Mucosa of descending colon (tissue), 3 donors: ENCODE measurements around the gene LETMD1. TPM values are rescaled to one million over a fixed set of nuclear protein-coding genes. Genes with fewer than 3 reads are reported as not detected.

Experiments used
- ATAC-seq: fragments of 200-7000 bp; cut with Tn5 transposase; one replicate; pipeline ENCODE4 v1.9.1; 2020; ENCODE audit warnings: mild to moderate bottlenecking, moderate library complexity
- DNase-seq, 3 donors: peaks; one replicate each; pipeline ENCODE4 v3.0.0-alpha.2; 2020
- H3K36me3 ChIP-seq: fragments of 200-600 bp; one replicate; pipeline ENCODE4 v1.8.0; 2021; ENCODE audit warnings: low read depth, mild to moderate bottlenecking
- H3K4me1 ChIP-seq: fragments of 200-600 bp; one replicate; pipeline ENCODE4 v1.8.0; 2021; ENCODE audit warnings: low read depth, mild to moderate bottlenecking
- H3K4me3 ChIP-seq: fragments of 200-600 bp; one replicate; pipeline ENCODE4 v1.8.0; 2021; ENCODE audit warnings: mild to moderate bottlenecking
- H3K9me3 ChIP-seq: fragments of 200-600 bp; one replicate; pipeline ENCODE4 v1.8.0; 2021; ENCODE audit warnings: mild to moderate bottlenecking
- CTCF ChIP-seq: fragments of 200-600 bp; IDR thresholded peaks from one replicate; pipeline ENCODE4 v1.8.0; 2022; ENCODE audit warnings: antibody characterized with exemption, mild to moderate bottlenecking
- intact Hi-C, 2 donors: fragments of 100-400 bp; cut with DNase I in 1 of 2; cut with micrococcal nuclease in 1 of 2; formaldehyde crosslinking; loops; one replicate each; pipeline versions ENCODE4 v1.11.0 to v1.11.1; 2022; cut with DNase I, micrococcal nuclease
- long read RNA-seq, 2 donors: library from polyadenylated mRNA; unstranded; transcript quantifications; one replicate each; pipeline ENCODE4 v2.0.0, GENCODE V29; 2019 to 2021
- total RNA-seq, 3 donors: library from RNA; stranded (reverse); fragmentation: NEBNext Ultra II Directional in 2 of 3; extraction: Animal tissue kit (Norgen Biotek cat#: 25700) in 2 of 3; gene quantifications; one replicate each; pipeline versions ENCODE4 v1.2.1 to v1.2.4, GENCODE V29; 2021 to 2023
- donor health status: DM: no; HTN: no; CAD: no; lungs with moderate emphysema.
- donor health status: DM: no; HTN: no; CAD: no.
- donor health status: DM: no; HTN: yes; CAD: no.

The LETMD1 gene
- 10 to 100 TPM; 67.4 to 74.2 (median 72.7) TPM for total RNA-seq
- long read RNA-seq, donor 1, transcript LETMD1-206 (6 exons, 1,665 nt): minor isoform, 8 of 64 reads
- long read RNA-seq, donor 1, transcript LETMD1-221 (5 exons, 1,480 nt): major isoform, 16 of 64 reads
- long read RNA-seq, donor 1, transcript LETMD1-201 (9 exons, 2,112 nt): minor isoform, 9 of 64 reads
- long read RNA-seq, donor 1, partial matches to known transcripts: 3 of 64 reads
- long read RNA-seq, donor 1, other reads (novel, unspliced or antisense): 17 of 64 reads
- long read RNA-seq, donor 2, transcript LETMD1-221 (5 exons, 1,480 nt): major isoform, 6 of 35 reads
- long read RNA-seq, donor 2, partial matches to known transcripts: 2 of 35 reads
- long read RNA-seq, donor 2, other reads (novel, unspliced or antisense): 19 of 35 reads

GRCh38 chr12:51047655-51048540 lies at the start of gene LETMD1:
Gene LETMD1, plus strand, starts transcription at chr12:51048327. Its CDS starts 30 bp downstream, at chr12:51048357.
- peak; percentile 88 for TF ChIP-seq CTCF
- H3K4me1 ChIP-seq: peaks cover 20% of the 10 kb centered on the region
- DNase-seq (peak; percentile 92 to 94 (median 93)), ATAC-seq (peak; percentile 98)
- intact Hi-C loops: no loop called here
- no peaks in the 10 kb centered on the region for H3K36me3 ChIP-seq
- H3K9me3 ChIP-seq: no peaks in the 10 kb centered on the region
- H3K4me3 ChIP-seq: peak within 1 kb of the TSS; percentile 40

- DNase-seq: no peak
- TF ChIP-seq CTCF: no peak
- H3K4me3 ChIP-seq: no peak overlapping the region
- H3K4me1 ChIP-seq: no peaks in the 10 kb centered on the region
- ATAC-seq: no peak
- H3K36me3 ChIP-seq: no peaks in the 10 kb centered on the region
- intact Hi-C loops: no loop called here
- no peaks in the 10 kb centered on the region for H3K9me3 ChIP-seq
Observed at GRCh38 chr12:50999093-50999492, 49.0 kb upstream of the LETMD1 start.

GRCh38 chr12:51000245-51000644 lies 47.9 kb upstream of the LETMD1 start:
- H3K9me3 ChIP-seq: no peaks in the 10 kb centered on the region
- no peaks in the 10 kb centered on the region for H3K36me3 ChIP-seq
- intact Hi-C loops: no loop called here
- ATAC-seq (no peak), DNase-seq (no peak)
- no peak for TF ChIP-seq CTCF
- H3K4me1 ChIP-seq: peaks cover 2% of the 10 kb centered on the region
- no peak overlapping the region for H3K4me3 ChIP-seq

- intact Hi-C loops: no loop called here
- ATAC-seq (no peak), DNase-seq (no peak)
- H3K9me3 ChIP-seq: no peaks in the 10 kb centered on the region
- H3K4me1 ChIP-seq: peaks cover 3% of the 10 kb centered on the region
- H3K4me3 ChIP-seq: no peak overlapping the region
- H3K36me3 ChIP-seq: no peaks in the 10 kb centered on the region
- TF ChIP-seq CTCF: no peak
Observed at GRCh38 chr12:51001799-51002198, 46.3 kb upstream of the LETMD1 start.

- intact Hi-C loops: no loop called here
- Histone ChIP-seq H3K9me3 (no peaks in the 10 kb centered on the region), H3K4me3 (no peak overlapping the region), H3K36me3 (no peaks in the 10 kb centered on the region), H3K4me1 (peaks cover 3% of the 10 kb centered on the region)
- DNase-seq: no peak
- ATAC-seq: no peak
- TF ChIP-seq CTCF: no peak
Observed at GRCh38 chr12:51004504-51004903, 43.6 kb upstream of the LETMD1 start.
